GM19372 (cell line): ENCODE results near the gene TSEN2.
"Not testable (repeated sequence)": the region's sequence is repeated elsewhere in the genome, so short reads cannot be mapped to it uniquely, and the experiment has no call there.

Experiments
- ATAC-seq: cut with Tn5 transposase; IDR thresholded peaks from one replicate; pipeline ENCODE4 v1.9.1; 2021; ENCODE audit warnings: mild to moderate bottlenecking, low read depth, moderate library complexity; ENCODE audit not compliant: unreplicated experiment

TSEN2 gene

DNA sequence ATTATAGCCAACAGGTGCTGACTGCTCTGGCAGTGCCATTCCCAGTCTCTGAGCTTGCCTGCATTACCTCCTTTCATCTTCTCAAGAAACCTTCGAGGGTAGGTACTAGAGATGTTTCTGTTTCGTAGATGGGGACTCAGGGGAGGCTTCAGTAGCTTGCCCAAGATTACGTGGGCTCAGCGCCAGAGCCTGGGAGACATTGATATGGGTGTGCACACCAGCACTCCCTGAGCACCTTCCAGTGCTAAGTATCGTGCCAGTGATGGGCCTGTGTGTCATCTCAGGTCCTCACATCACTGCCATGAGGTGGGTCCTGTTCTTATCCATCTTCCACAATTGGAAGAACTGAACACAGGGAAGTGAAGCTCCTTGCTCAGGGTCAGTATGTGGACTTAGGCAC, 15.2 kb downstream of the TSEN2 start:
- no peak for ATAC-seq

DNA sequence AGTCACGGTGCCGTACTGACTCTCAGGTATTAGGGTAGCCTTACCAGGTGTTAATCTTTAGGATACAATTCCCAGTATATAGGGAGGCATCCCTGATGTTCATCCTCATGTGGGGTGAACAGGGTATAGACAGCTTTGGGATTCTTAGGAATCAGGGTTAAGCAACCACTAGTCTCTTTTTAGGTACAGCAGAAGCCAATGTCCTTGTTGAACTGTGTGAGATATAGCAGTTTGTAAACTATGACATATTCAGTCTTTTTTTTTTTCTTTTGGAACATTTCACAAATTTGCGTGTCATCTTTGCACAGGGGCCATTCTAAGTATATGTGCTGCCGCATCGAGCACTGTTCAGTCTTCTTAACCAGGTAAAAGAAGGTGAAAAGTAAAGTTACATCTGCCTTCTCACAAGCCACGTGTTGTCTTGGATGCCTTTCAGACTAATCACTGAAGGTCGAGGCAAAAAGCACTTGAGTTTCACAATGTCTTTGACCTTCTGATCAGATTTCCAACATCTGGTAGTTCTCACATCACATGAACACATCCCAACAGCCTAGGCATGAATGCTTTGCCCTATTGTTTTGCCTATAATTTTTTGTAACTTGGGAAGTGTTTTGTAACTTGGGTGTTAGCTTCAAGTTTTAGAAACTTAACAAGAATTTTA, 17.2 kb downstream of the TSEN2 start:
- ATAC-seq = no peak

DNA sequence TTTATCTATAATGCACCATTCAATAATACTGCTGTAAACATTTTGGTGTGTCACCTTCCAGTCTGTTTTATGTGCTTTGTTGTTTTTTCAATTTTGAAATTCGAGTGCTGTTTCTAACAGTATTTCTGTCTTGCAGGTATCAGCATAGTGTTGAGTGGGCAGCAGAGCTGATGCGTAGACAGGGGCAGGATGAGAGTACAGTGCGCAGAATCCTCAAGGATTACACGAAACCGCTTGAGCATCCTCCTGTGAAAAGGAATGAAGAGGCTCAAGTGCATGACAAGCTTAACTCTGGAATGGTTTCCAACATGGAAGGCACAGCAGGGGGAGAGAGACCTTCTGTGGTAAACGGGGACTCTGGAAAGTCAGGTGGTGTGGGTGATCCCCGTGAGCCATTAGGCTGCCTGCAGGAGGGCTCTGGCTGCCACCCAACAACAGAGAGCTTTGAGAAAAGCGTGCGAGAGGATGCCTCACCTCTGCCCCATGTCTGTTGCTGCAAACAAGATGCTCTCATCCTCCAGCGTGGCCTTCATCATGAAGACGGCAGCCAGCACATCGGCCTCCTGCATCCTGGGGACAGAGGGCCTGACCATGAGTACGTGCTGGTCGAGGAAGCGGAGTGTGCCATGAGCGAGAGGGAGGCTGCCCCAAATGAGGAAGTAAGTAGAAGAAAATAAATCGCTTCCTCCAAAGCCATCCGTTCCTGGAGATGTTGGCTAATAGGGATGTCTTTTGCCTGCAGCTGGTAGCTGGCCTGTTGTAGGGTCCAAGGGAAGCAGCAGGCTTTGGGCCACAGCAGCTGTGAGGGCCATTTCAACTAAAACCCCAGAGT, 19.1 kb downstream of the TSEN2 start:
- ATAC-seq = no peak

DNA sequence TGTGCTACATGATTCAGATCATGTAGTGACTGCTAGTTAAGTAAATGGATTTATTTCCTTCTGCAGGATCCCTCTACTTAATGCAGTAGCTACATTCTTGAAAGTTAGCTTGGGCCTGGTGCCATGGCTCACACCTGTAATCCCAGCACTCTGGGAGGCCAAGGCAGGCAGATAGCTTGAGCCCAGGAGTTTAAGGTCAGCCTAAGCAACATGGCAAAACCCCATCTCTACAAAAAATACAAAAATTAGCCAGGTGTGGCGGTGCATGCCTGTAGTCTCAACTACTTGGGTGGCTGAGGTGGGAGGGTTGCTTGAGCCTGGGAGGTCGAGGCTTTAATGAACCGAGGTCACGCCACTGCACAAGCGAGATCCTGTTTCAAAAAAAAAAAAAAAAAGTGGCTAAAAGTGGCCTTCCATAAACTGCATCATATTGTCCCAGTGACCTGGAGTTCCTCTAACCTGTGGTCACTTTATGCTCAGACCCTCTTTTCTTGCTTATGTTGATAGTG, 22.0 kb downstream of the TSEN2 start:
- ATAC-seq = no peak

DNA sequence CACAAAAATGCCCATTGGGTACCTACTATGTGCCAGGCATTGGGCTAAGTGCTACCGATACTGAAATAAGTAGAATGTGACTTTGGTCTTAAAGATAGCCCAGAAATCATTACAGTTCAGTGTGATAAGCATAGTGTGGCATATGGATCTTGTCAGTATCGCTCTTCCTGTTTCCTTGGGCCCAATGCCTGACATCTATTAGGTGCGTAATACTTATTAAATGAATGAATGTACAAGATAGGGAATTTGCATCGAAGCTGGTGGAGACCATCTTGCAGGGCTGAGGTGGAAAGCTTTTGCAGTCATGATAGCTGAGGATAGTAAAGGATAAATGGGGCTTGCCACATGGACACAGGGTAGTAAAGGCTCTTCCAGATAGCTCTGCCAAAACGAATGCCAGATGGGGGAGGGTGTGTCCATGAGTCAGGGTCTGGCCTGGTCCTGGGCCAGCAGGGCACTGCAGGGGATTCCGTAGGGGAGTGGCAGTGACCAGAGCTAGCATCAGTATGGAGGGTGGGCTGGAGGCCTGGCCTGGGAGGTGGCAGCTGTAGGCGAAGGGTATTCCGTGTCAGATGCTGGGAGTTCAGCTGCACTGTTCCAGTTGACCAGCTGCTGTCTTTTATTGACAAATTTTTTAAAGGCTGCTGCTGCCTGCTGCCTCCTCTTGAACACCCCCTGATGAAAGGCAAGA, 23.5 kb downstream of the TSEN2 start:
- no peak for ATAC-seq

DNA sequence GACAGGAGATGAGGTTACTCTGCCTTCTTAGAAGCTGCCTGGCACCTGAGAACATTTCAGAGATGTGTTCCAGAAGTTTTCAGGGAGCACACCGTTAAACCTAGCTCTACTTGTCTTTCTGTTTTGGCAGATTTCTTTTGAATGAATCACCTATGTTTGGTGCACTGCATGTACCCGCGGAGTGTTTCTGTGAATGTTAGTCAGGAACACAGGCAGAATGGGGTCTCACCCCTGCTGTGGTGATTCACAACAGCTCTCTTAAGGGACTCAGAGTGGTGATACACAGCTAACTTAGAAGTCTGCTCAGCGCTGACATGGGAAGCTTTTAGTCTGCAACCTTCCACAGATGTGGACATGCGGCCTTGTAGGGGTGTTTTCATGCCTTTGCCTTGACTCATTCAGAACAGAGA, 24.0 kb downstream of the TSEN2 start:
- ATAC-seq = no peak

DNA sequence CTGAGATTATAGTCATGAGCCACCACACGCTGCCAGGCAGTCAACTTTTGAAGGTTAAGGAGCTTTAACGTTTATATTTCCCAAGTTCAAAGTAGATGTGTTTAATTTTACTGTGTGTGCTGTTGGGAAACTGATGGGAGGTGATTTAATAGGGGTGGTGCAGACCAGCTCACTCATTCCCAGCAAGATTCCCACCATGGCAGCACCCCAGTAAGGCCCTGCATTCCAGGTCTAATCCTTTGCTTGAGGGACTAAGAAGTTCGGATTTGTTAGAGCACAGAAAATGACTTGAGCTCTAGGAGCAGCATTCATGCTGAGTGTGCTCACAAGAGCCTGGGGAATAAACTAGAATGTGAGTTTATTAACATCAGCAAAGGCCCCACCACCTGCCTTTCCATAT, 25.2 kb downstream of the TSEN2 start:
- no peak for ATAC-seq

DNA sequence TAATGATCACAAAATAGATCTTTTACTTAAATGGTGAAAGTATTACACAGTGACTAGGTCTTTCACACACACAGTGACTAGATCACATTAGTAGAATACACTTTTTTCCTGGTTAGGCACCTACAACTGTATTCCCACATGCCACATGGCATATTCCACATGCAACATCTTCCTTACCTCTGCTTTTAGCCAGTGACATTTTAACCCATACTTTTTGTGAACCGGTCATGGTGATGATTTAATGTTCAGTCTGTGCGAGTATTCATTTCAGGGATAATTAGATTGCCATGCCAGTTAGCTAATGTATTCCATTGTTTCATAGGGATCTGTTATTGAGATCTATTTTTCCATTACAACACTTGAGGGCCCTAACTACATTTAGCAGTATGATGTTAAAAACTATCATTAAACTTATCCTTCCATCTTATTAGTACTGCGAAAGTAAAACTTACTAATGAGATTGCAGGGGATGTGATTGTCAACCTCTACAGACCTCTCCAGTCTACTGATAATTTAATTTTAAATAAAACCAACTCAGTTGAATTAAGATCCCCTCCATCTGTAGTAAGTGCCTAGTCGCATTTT, 28.3 kb downstream of the TSEN2 start:
- no peak for ATAC-seq

DNA sequence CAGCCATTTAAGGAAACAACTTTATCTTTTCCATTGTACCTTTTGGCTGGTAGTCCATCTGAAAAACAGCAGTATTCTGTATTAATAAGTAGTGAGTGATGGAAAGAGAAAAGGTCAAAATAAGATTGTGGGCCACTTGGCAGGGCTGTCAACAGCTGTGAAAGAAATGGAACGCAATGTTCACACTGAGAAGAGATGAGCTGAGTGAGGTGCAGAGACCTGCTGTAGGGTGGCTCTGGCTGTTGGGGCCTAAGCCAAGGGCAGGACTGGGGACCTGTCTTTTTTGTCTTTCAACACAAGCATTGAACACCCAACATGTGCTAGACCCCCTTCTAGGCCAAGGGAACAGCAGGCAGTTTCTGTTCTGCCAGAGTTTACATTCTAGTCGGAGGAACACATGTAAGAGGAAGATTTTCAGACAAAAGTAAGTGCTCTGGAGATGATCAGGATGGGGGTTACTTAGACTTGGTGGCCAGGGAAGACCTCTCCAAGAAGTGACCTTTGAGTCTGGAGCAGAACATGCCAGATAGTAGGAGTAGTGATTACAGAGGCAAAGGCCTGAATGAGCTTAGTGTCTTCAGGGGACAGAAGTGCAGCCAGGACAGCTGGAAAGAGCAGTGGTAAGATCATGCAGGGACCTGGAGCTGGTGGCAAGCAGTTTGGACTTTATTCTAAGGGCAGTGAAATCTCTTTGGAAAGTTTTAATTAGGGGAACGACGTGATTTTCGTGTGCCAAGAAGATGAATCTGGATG, 29.6 kb downstream of the TSEN2 start:
- ATAC-seq = no peak

DNA sequence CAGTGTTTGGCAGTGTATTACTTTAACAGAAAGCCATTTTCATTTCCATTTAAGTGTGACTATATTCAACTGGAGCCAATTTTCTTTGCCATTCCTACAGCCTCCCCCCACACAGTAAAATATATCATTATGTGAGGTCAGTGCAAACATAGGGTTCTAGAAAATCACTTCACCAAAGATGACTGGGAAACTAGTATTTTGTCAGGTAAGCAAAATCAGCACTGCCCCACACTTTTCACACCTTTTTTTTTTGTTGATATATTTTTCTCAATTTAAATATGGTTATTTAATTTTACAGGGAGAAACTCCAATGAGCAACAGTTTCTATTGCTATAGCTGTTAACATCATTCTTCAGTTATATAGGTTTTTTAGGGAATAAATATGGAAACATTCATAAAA, 31.4 kb downstream of the TSEN2 start:
- ATAC-seq = no peak

DNA sequence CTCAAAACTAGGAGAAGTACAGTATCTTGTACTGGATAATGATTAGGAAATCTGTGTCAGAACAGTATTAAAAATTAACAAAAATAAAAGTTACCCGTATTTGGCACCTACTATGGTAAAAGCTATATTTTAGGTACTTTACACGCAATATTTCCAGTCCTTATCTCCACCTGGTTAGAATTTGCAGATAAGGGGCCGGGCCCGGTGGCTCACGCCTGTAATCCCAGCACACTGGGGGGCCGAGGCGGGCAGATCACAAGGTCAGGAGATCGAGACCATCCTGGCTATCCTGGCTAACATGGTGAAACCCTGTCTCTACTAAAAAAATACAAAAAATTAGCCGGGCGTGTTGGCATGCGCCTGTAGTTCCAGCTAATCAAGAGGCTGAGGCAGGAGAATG, 32.6 kb downstream of the TSEN2 start:
- ATAC-seq = no peak

DNA sequence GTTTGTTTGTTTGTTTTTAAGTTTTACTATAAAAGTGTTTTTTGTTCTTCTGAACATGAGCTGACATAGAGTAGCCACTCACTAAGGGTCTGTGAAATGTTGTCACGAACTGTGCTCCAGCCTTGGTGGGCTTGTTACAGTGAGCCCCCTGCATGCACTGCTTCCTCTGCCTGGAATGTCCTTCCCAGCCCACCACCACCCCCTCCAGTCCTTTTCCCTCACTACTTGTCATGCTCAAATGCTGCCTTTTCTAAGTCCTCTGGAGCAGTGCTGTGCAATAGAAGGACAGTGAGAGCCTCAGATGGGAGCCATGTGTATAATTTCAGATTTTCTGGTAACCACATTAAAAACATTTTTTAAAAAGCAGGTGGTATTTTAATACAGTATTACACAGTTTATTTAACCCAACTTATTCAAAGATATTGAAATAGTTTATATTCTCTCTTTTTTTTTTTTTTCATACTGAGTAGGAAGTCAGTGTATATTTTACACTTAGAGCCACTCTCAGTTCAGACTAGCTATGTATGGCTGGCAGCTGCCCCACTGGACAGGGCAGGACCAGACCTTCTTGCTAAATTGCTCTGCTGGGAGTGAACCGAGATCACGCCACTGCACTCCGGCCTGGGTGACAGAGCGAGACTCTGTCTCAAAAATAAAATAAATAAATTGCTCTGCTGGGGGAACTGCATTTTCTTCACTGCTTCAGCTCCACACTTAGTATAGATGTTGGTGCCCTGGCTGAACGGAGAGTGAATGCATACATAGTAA, 34.2 kb downstream of the TSEN2 start:
- ATAC-seq = no peak

DNA sequence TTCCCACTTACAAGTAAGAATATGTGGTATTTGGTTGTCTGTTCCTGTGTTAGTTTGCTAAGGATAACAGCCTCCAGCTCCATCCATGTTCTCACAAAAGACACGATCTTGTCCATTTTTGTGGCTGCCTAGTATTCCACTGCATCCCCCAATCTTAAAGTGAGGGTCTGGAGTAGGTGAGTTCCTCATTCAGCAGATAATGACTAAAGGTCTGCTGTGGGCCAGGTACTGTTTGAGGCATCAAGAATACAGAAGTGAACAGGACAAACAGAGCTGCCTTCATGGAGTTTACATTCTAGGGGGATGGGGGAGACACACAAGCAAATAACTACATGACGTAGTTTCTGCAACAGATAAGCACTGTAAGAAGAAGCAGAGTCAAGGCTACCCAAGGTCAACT, 36.7 kb downstream of the TSEN2 start:
- ATAC-seq = no peak

DNA sequence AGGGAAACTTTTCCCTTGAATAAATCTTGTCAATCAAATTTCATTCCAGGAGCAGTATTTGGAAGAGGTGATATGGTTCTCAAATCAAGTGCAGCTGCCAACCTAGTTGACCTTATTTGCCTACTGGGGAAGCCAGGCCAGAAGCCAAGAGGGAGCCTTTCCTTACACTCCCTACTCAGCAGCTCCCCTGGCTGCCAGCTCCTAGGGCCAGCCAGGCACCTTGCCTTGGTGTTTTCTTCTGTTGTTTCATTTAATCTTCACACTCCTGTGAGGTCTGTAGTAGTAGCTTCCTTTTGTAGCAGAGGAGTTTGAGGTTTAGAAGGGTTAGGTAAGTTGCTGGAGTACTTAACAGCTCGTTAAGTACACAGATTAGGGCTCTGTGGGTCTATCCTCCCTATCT, 38.4 kb downstream of the TSEN2 start:
- no peak for ATAC-seq

DNA sequence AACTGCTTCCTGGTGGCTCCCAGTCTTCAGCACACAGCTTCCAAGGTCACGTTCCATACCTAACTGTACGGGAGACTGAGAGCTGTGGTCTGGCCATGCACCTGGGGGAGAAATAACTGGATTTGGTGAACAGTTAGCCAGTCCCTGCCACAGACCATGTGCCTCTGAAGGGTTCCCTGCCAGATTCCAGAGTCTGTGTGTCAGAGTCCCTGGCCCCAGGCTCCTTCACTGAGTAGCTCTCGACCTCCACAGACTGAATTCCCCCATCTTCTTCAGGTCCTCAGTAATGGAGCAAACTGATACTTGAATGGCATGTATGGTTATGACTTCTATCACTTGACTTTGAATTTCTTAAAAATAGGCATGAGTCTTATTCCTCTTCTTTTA, 43.5 kb downstream of the TSEN2 start:
- no peak for ATAC-seq

DNA sequence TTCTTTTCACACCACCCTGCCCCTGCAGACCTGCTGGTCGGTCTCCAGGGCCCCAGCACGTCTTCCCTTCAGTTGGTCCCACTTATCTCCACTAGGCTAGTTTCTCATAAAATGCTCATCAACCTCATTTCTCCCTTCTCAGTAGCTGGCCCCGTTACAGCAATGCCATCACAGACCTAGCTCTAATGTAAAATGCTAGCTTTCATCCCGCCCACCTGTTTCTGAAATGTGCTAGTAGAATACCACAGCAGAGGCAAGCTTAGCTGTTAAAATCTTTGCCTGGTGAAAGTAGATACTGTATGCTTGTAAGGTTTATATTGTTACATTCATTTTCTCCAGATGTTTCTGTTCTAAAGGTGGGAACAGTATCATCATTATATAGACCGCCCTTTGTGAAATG, 47.9 kb downstream of the TSEN2 start:
- no peak for ATAC-seq

DNA sequence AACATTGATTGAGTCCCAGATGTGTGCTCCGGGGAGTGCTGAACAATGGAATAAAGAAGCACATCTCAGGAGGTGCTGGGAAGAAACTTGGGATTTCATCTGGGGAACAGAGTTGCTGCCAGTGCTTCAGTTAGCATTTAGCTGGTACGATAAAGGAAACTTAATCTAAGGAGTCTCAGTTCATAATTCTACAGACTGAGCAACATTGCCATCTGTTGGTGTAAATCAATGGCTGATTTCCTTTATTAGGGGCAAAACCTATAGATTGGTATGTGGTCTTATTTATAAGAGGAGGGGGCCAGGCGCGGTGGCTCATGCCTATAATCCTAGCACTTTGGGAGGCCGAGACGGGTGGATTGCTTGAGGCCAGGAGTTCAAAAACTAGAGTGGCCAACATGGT, 52.1 kb downstream of the TSEN2 start:
- no peak for ATAC-seq

DNA sequence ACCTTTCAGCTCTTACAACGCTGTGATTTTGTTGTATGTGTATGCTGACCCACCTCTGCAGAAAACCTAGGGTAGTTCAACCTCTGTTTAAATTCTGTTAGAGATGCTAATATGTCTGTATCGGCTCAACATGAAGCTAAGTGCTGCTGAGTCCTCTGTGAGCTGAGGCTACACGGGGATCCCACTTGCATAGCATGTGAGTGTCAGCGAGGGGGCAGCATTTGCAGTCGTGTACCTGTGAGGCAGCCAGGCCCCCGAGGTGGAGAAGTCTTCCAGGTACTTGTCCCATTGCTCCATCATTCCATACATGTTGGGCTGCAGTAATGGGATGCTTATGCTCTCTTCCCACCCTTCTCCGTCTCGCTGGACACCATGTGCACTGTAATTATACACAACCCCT, 57.3 kb downstream of the TSEN2 start:
- ATAC-seq = no peak

DNA sequence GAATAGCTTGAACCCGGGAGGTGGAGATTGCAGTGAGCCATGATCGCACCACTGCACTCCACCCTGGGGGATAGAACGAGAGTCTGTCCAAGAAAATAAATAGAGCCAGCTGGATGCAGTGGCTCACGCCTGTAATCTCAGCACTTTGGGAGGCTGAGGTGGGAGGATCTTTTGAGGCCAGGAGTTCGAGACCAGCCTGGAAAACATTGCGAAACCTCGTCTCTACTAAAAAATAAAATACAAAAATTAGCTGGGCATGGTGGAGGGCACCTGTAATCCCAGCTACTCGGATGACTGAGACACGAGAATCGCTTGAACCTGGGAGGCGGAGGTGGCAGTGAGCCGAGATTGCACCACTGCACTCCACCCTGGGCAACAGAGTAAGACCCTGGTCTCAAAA, 59.2 kb downstream of the TSEN2 start:
- ATAC-seq = not testable (repeated sequence)
